Spleen (tissue), 11 donors: ENCODE data around the gene ZNF581. TPM values are rescaled to one million over a fixed set of nuclear protein-coding genes. Genes with fewer than 3 reads are reported as not detected.

ENCODE experiments used
- DNase-seq: peaks from one replicate; pipeline ENCODE4 v3.0.0-alpha.2; 2020
- H3K27ac ChIP-seq, 8 donors: fragments of 200-600 bp; sonication (generic) in 7 of 8; 1 replicate in 4 of 8; 2 replicates in 4 of 8; pipeline versions ENCODE4 v1.5.0 to v1.8.0; 2016 to 2021; ENCODE audit warnings: inconsistent platforms in 4 of 8, mild to moderate bottlenecking in 4 of 8, moderate library complexity in 1 of 8
- H3K27me3 ChIP-seq, 7 donors: fragments of 200-600 bp; sonication (generic) in 6 of 7; replicated peaks in 1 of 7; 1 replicate in 4 of 7; 2 replicates in 3 of 7; pipeline versions ENCODE4 v1.5.0 to v1.8.0; 2016 to 2021; ENCODE audit warnings: inconsistent platforms in 3 of 7, mild to moderate bottlenecking in 1 of 7
- H3K36me3 ChIP-seq, 6 donors: fragments of 200-600 bp; sonication (generic) in 5 of 6; 1 replicate in 4 of 6; 2 replicates in 2 of 6; pipeline versions ENCODE4 v1.5.0 to v1.8.0; 2016 to 2021; ENCODE audit warnings: inconsistent platforms in 2 of 6
- H3K4me1 ChIP-seq, 6 donors: fragments of 200-600 bp; sonication (generic) in 5 of 6; 1 replicate in 3 of 6; 2 replicates in 3 of 6; pipeline versions ENCODE4 v1.5.0 to v1.8.0; 2016 to 2021; ENCODE audit warnings: inconsistent platforms in 3 of 6
- H3K4me3 ChIP-seq, 8 donors: fragments of 200-600 bp; sonication (generic) in 7 of 8; 1 replicate in 4 of 8; 2 replicates in 4 of 8; pipeline versions ENCODE4 v1.5.0 to v1.8.0; 2016 to 2021; ENCODE audit warnings: inconsistent platforms in 4 of 8, mild to moderate bottlenecking in 4 of 8, moderate library complexity in 2 of 8
- H3K9me3 ChIP-seq, 8 donors: fragments of 200-600 bp; sonication (generic) in 7 of 8; 1 replicate in 4 of 8; 2 replicates in 4 of 8; pipeline versions ENCODE4 v1.5.0 to v1.8.0; 2016 to 2021; ENCODE audit warnings: inconsistent platforms in 4 of 8
- POLR2A ChIP-seq, 3 donors: fragments of 450-650 bp; IDR thresholded peaks; one replicate each; pipeline ENCODE4 v1.5.1; 2017; ENCODE audit warnings: antibody characterized with exemption in 3 of 3, mild to moderate bottlenecking in 1 of 3
- POLR2AphosphoS5 ChIP-seq, 3 donors: sonication (generic); formaldehyde crosslinking; IDR thresholded peaks; one replicate each; pipeline ENCODE4 v1.5.1; 2017; ENCODE audit warnings: antibody characterized with exemption in 3 of 3
- WGBS, 5 donors: extraction: QIAGEN DNeasy Blood & Tissue Kit in 3 of 5; methylation state at CpG; one replicate each; pipeline versions ENCODE4 v1.1.5 to v1.1.7; 2013 to 2018; 5-methylcytosine and 5-hydroxymethylcytosine counted together
- intact Hi-C: fragments of 100-400 bp; cut with DNase I; formaldehyde crosslinking; loops from one replicate; pipeline ENCODE4 v1.15.0; 2023; ENCODE audit warnings: low total_unique reads
- polyA plus RNA-seq, 3 donors: library from polyadenylated mRNA; stranded (reverse); fragments of 200-250 nt; gene quantifications; one replicate each; pipeline ENCODE4 v1.2.1, GENCODE V29; 2013
- total RNA-seq, 7 donors: library from RNA; depleted of rRNA in 3 of 7; stranded (reverse); fragments of >200 nt in 3 of 7; fragmentation: NEBNext Ultra II Directional in 4 of 7; extraction: Animal tissue kit (Norgen Biotek cat#: 25700) in 4 of 7; gene quantifications; one replicate each; pipeline versions ENCODE4 v1.1.0 to v1.2.1, GENCODE V29; 2016 to 2021
- TF ChIP-seq, protein P1 (sequence below), 11 experiments: fragments of 200-600 bp in 7 of 11; fragments of 450-650 bp in 4 of 11; sonication (generic) in 4 of 11; IDR thresholded peaks in 8 of 11; conservative IDR thresholded peaks in 3 of 11; 1 replicate in 7 of 11; 2 replicates in 4 of 11; pipeline versions ENCODE4 v1.4.0 to v1.8.0; 2016 to 2021; ENCODE audit warnings: antibody characterized with exemption in 11 of 11, inconsistent platforms in 4 of 11, mild to moderate bottlenecking in 1 of 11
- donor health status: healthy with polysubstance abuse.
- donor health status: DM: no; HTN: no; CAD: no; lungs with moderate emphysema.
- donor health status: DM: no; HTN: no; CAD: no.
- donor health status: Bipolar disorder and iron deficiency.
- donor health status: healthy.
- donor health status: DM: no; HTN: no; CAD: no.
- donor health status: DM: yes; HTN: yes; CAD: no.

The ZNF581 gene
- total and polyA plus RNA-seq, 10 donors, result 21.4 to 46.5 (median 30.2) TPM

GRCh38 chr19:55620410-55621204, 22.8 kb upstream of the ZNF581 start:
- no peaks in the 10 kb centered on the region for H3K9me3 ChIP-seq
- H3K27me3 ChIP-seq, result no peaks in the 10 kb centered on the region
- 65 to 83% (median 75%) methylated on average over 12 of the region's 12 CpGs for WGBS, 5 donors
- H3K27ac ChIP-seq, result peak overlapping the region in 7 of 8 donors; percentile 39 to 95 (median 69)
- peaks cover 0 to 51% (median 26%) of the 10 kb centered on the region in 6 donors for H3K36me3 ChIP-seq
- TF ChIP-seq POLR2A (IDR thresholded peaks at IDR 0.05), result no peak
- peak in 2 of 3 donors; percentile 27 to 58 for TF ChIP-seq POLR2AphosphoS5 (IDR thresholded peaks at IDR 0.05)
- intact Hi-C loops, result no loop called here
- H3K4me1 ChIP-seq, result peaks cover 0 to 95% (median 35%) of the 10 kb centered on the region in 6 donors
- H3K4me3 ChIP-seq, result peak overlapping the region in 1 of 8 donors; percentile 39
- DNase-seq, result no peak

DNA sequence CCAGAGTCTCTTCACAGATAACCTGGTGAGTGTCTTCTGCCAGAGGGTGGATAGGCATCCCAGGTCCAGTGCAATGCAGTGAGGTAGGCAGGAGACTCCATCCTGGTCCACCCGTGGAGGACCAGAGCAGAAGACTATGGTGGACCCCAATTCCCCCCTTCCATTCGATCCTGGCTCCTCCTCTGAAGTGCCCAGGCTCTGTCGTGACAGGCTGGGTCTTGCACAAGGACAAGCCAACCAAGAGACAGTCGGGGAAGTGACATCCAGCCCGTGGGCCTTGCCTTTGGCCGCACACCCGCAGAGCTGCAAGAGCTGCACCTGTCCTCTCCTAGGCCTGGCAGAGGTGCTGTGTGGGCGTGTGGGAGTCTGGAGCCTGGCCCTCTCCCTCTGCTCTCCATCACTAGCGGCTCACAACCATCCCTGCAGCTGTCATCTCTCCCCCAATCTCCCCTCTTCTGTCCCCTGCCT, 22.2 kb upstream of the ZNF581 start:
- no peak for DNase-seq
- TF ChIP-seq POLR2A (IDR thresholded peaks at IDR 0.05) (no peak), POLR2AphosphoS5 (IDR thresholded peaks at IDR 0.05) (peak in 2 of 3 donors; percentile 14 to 19)
- H3K4me3 ChIP-seq, result peak overlapping the region in 1 of 8 donors; percentile 39
- intact Hi-C loops, result no loop called here
- H3K4me1 ChIP-seq, result peaks cover 0 to 96% (median 37%) of the 10 kb centered on the region in 6 donors
- WGBS, 5 donors, result 57 to 78% (median 74%) methylated on average over 5 to 9 of the region's 9 CpGs
- H3K27ac ChIP-seq, result peak overlapping the region in 7 of 8 donors; percentile 39 to 95 (median 69)
- peaks cover 0 to 45% (median 20%) of the 10 kb centered on the region in 6 donors for H3K36me3 ChIP-seq
- H3K27me3 ChIP-seq, result no peaks in the 10 kb centered on the region
- H3K9me3 ChIP-seq, result no peaks in the 10 kb centered on the region

DNA sequence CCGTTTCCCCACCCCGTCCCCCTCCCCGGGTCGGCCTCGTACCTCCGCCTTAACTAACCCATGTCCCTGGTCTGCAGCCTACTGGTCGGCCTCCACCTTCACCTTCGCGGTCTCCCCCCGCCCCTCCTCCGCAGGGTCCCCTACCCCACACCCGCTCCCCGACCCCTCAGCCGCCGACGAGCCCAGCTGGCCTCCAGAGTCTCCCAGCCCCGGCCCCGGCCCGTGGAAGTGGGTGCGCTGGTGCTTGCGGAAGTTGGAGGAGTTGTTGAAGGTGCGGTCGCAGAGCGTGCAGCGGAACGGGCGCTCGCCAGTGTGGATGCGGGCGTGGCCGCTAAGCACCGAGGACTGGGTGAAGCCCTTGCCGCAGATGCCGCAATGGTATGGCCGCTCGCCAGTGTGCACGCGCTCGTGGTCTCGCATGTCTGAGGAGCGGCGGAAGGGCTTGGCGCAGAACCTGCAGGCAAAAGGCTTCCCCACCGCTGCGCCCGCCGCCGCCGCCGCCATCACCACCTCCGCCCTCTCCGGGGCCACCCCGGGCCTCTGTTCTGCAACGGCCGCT, 21.7 kb upstream of the ZNF581 start:
- peaks cover 0 to 96% (median 37%) of the 10 kb centered on the region in 6 donors for H3K4me1 ChIP-seq
- TF ChIP-seq, protein P1, sequence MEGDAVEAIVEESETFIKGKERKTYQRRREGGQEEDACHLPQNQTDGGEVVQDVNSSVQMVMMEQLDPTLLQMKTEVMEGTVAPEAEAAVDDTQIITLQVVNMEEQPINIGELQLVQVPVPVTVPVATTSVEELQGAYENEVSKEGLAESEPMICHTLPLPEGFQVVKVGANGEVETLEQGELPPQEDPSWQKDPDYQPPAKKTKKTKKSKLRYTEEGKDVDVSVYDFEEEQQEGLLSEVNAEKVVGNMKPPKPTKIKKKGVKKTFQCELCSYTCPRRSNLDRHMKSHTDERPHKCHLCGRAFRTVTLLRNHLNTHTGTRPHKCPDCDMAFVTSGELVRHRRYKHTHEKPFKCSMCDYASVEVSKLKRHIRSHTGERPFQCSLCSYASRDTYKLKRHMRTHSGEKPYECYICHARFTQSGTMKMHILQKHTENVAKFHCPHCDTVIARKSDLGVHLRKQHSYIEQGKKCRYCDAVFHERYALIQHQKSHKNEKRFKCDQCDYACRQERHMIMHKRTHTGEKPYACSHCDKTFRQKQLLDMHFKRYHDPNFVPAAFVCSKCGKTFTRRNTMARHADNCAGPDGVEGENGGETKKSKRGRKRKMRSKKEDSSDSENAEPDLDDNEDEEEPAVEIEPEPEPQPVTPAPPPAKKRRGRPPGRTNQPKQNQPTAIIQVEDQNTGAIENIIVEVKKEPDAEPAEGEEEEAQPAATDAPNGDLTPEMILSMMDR (IDR thresholded peaks at IDR 0.05 in 8 of 11, conservative IDR thresholded peaks at IDR 0.05 in 3 of 11), result no peak
- TF ChIP-seq POLR2AphosphoS5 (IDR thresholded peaks at IDR 0.05), result peak in 1 of 3 donors; percentile 37
- 92 to 98% (median 95%) methylated on average over 33 to 55 of the region's 55 CpGs for WGBS, 5 donors
- intact Hi-C loops, result no loop called here
- H3K36me3 ChIP-seq, result peaks cover 0 to 40% (median 15%) of the 10 kb centered on the region in 6 donors
- no peak overlapping the region for H3K4me3 ChIP-seq
- peak; percentile 82 for DNase-seq
- peak overlapping the region in 3 of 8 donors; percentile 82 to 95 (median 86) for H3K27ac ChIP-seq
- no peaks in the 10 kb centered on the region for H3K9me3 ChIP-seq
- H3K27me3 ChIP-seq, result no peaks in the 10 kb centered on the region

GRCh38 chr19:55622242-55622969, 21.0 kb upstream of the ZNF581 start:
- Histone ChIP-seq H3K36me3 (peaks cover 0 to 33% (median 10%) of the 10 kb centered on the region in 6 donors), H3K4me3 (no peak overlapping the region), H3K27ac (peak overlapping the region in 3 of 8 donors; percentile 82 to 97 (median 95)), H3K9me3 (no peaks in the 10 kb centered on the region), H3K4me1 (peaks cover 0 to 94% (median 37%) of the 10 kb centered on the region in 6 donors), H3K27me3 (no peaks in the 10 kb centered on the region)
- peak in 1 of 3 donors; percentile 6 for TF ChIP-seq POLR2AphosphoS5 (IDR thresholded peaks at IDR 0.05)
- TF ChIP-seq POLR2A (IDR thresholded peaks at IDR 0.05), result no peak
- intact Hi-C loops, result no loop called here
- 91 to 94% (median 92%) methylated on average over 15 to 40 of the region's 40 CpGs for WGBS, 5 donors
- peak; percentile 78 for DNase-seq

DNA sequence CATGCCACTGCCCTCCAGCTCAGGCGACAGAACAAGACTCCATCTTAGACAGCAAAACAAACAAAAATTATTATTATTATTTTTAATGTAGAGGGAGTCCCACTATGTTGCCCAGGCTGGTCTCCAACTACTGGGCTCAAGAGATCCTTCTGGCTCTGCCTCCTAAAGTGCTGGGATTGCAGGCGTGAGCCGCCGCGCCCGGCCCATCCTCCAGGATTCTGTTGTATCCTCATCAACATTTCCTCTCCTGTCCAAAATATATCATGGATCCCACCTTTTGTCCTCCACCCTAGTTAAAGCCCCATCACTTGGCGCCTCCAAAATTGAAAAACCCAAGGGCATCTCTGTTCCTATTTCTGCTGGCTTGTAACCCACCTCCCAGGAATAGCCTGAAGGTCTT, 20.3 kb upstream of the ZNF581 start:
- Histone ChIP-seq H3K4me1 (peaks cover 0 to 86% (median 37%) of the 10 kb centered on the region in 6 donors), H3K36me3 (peaks cover 0 to 26% (median 8%) of the 10 kb centered on the region in 6 donors), H3K4me3 (no peak overlapping the region), H3K27ac (peak overlapping the region in 6 of 8 donors; percentile 92 to 98 (median 96)), H3K9me3 (no peaks in the 10 kb centered on the region), H3K27me3 (no peaks in the 10 kb centered on the region)
- TF ChIP-seq, protein P1 (IDR thresholded peaks at IDR 0.05 in 8 of 11, conservative IDR thresholded peaks at IDR 0.05 in 3 of 11), result no peak
- TF ChIP-seq POLR2A (IDR thresholded peaks at IDR 0.05), result no peak
- no peak for TF ChIP-seq POLR2AphosphoS5 (IDR thresholded peaks at IDR 0.05)
- intact Hi-C loops, result no loop called here
- 93 to 97% (median 94%) methylated on average over 7 of the region's 7 CpGs for WGBS, 5 donors
- no peak for DNase-seq
